ENCODE results near the gene NUDT8. TPM values are rescaled to one million over a fixed set of nuclear protein-coding genes. Genes with fewer than 3 reads are reported as not detected.

Gene NUDT8
- total and polyA plus RNA-seq, 2 experiments from 2014 or later: 4.1 to 4.8 TPM

GRCh38 chr11:67630943-67631331 lies 1.2 kb upstream of the NUDT8 start:
- H4K20me1 ChIP-seq (ENCODE audit: insufficient read depth): no peaks in the 10 kb centered on the region
- no peaks in the 10 kb centered on the region for H3K9me3 ChIP-seq (ENCODE audit: low read depth)
- peak overlapping the region; percentile 77 for H3K9ac ChIP-seq
- no peaks in the 10 kb centered on the region for H3K79me2 ChIP-seq (ENCODE audit: insufficient read depth)
- no peak for DNase-seq
- no peaks in the 10 kb centered on the region for H3K36me3 ChIP-seq (ENCODE audit: low read depth)
- H2AFZ ChIP-seq: peak overlapping the region; percentile 91
- peak overlapping the region; percentile 79 for H3K4me3 ChIP-seq
- peak overlapping the region; percentile 33; the same call in 1 of the 2 replicates for H3K27ac ChIP-seq
- no peaks in the 10 kb centered on the region for H3F3A ChIP-seq (ENCODE audit: insufficient read depth)
- H3K27me3 ChIP-seq (replicated peaks; ENCODE audit: insufficient read depth): no peaks in the 10 kb centered on the region
- WGBS, 2 experiments (ENCODE audit: low coverage in 1 of 2, low lambda C conversion rate in 2 of 2, missing lambda C conversion rate in 2 of 2): 35 to 38% methylated on average over 16 of the region's 16 CpGs
- H3K9me2 ChIP-seq (ENCODE audit: insufficient read depth): no peaks in the 10 kb centered on the region
- no peaks in the 10 kb centered on the region for H3K4me1 ChIP-seq (ENCODE audit: insufficient read depth)
- in situ Hi-C loops (cut with MboI): no loop called here
- H3K4me2 ChIP-seq (ENCODE audit: unreplicated experiment): peak overlapping the region; percentile 88
- TF ChIP-seq EZH2 (IDR thresholded peaks at IDR 0.05; ENCODE audit: insufficient read depth, poor library complexity, severe bottlenecking) (no peak), EZH2phosphoT487 (IDR thresholded peaks at IDR 0.05; ENCODE audit: insufficient read depth, low read depth) (no peak)

DNA sequence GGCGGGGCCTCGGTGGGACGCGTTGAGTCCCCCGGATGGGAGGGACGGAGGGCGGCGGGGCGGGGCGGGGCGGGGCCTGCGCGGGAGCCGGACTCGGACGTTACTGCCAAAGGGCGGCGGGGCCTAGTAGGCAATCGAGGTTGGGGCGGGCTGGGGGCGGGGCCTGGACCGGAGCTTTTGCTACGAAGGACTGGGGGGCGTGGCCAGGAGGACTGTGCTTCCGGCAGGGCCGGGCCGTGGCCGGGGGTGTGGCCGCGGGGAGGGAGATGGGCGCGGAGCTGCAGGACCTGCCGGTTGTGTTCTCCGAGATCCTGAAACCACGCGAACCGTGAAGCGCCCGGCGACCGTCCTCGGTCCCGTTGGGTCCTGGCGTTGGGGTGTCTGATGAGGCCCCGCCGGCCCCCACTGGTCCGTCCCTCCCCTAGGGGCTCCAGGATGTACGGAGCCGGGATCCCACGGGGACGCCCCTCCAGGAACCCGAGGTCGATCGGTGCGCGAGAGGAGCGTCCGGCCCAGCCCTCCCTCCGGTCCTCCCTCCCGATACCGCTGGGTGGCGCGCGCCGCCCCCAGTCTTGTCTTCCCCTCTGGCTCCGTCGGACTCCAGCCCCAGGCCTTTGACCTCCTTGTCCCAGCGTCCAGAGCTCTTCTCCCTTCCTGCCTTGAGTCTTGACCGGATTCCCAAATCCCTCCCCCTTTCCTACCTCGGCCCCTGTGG lies 648 bp upstream of the NUDT8 start:
- Histone ChIP-seq H3K4me1 (ENCODE audit: insufficient read depth) (no peaks in the 10 kb centered on the region), H3K9me2 (ENCODE audit: insufficient read depth) (no peaks in the 10 kb centered on the region), H3K36me3 (ENCODE audit: low read depth) (no peaks in the 10 kb centered on the region), H3K27ac (peak overlapping the region; percentile 33), H3K9ac (peak overlapping the region; percentile 77), H3K4me2 (ENCODE audit: unreplicated experiment) (peak overlapping the region; percentile 88), H3K9me3 (ENCODE audit: low read depth) (no peaks in the 10 kb centered on the region), H3K79me2 (ENCODE audit: insufficient read depth) (no peaks in the 10 kb centered on the region), H2AFZ (peak overlapping the region; percentile 91), H3F3A (ENCODE audit: insufficient read depth) (no peaks in the 10 kb centered on the region), H4K20me1 (ENCODE audit: insufficient read depth) (no peaks in the 10 kb centered on the region), H3K27me3 (replicated peaks; ENCODE audit: insufficient read depth) (no peaks in the 10 kb centered on the region), H3K4me3 (peak overlapping the region; percentile 79)
- TF ChIP-seq EZH2phosphoT487 (IDR thresholded peaks at IDR 0.05; ENCODE audit: insufficient read depth, low read depth) (no peak), EZH2 (IDR thresholded peaks at IDR 0.05; ENCODE audit: insufficient read depth, poor library complexity, severe bottlenecking) (no peak)
- peak; percentile 100 for DNase-seq
- 0 to 1% methylated on average over 2 to 64 of the region's 70 CpGs for WGBS, 2 experiments (ENCODE audit: low coverage in 1 of 2, low lambda C conversion rate in 2 of 2, missing lambda C conversion rate in 2 of 2)
- in situ Hi-C loops (cut with MboI): no loop called here

GRCh38 chr11:67628710-67629385 lies 889 bp downstream of the NUDT8 start:
- Histone ChIP-seq H2AFZ (no peak overlapping the region), H3K27ac (no peak overlapping the region), H3K9me3 (ENCODE audit: low read depth) (no peaks in the 10 kb centered on the region), H3F3A (ENCODE audit: insufficient read depth) (no peaks in the 10 kb centered on the region), H3K9me2 (ENCODE audit: insufficient read depth) (no peaks in the 10 kb centered on the region), H3K79me2 (ENCODE audit: insufficient read depth) (no peaks in the 10 kb centered on the region), H4K20me1 (ENCODE audit: insufficient read depth) (no peaks in the 10 kb centered on the region), H3K4me2 (ENCODE audit: unreplicated experiment) (no peak overlapping the region), H3K4me3 (peak overlapping the region; percentile 71; the same call in 1 of the 2 replicates), H3K27me3 (replicated peaks; ENCODE audit: insufficient read depth) (no peaks in the 10 kb centered on the region), H3K9ac (no peak overlapping the region; the same call in 1 of the 2 replicates), H3K4me1 (ENCODE audit: insufficient read depth) (no peaks in the 10 kb centered on the region), H3K36me3 (ENCODE audit: low read depth) (no peaks in the 10 kb centered on the region)
- 33 to 34% methylated on average over 21 to 25 of the region's 25 CpGs for WGBS, 2 experiments (ENCODE audit: low coverage in 1 of 2, low lambda C conversion rate in 2 of 2, missing lambda C conversion rate in 2 of 2)
- DNase-seq: no peak
- in situ Hi-C loops (cut with MboI): no loop called here
- TF ChIP-seq EZH2 (IDR thresholded peaks at IDR 0.05; ENCODE audit: insufficient read depth, poor library complexity, severe bottlenecking) (no peak), EZH2phosphoT487 (IDR thresholded peaks at IDR 0.05; ENCODE audit: insufficient read depth, low read depth) (no peak)

DNA sequence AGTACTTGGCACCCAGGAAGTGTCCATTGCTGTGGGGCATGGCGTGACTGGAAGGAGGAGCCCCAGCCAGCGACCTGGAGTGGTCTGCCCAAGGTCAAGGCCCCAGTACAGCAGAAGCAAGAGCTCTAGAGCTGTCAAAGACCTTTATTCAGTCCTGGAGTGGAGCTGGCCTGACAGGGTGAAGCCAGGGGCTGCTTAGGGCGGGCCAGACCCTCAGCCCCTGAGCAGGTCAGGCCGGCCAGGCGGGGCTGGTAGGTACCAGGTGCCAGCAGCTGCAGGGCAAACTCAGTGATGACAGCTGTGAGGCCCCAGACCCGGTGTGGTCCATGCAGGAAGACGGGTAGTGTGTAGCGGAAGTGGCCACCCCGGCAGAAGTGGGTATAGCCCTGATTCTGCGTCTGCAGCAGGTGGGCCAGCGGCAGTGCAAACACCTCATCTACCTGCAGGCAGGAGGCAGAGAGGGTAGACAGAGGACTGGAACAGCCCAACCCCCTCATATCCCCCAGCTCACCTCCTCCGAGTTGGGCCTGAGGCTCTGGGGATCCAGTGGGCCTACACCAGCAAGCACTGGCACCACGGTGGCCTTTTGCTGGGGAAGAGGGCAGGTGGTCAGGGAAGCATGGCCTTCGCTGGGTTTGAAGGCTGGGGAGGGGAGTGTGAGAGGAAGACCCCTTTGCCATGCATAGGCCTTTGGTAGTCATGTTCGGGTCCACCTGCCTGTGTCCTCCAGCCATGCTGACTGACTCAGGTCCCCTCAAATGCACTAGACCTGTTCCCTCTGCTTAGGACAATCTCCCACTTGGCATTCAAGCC lies 1.7 kb downstream of the NUDT8 start:
- Histone ChIP-seq H3K4me3 (no peak overlapping the region), H3K27me3 (replicated peaks; ENCODE audit: insufficient read depth) (no peaks in the 10 kb centered on the region), H3K9ac (no peak overlapping the region), H3K9me2 (ENCODE audit: insufficient read depth) (no peaks in the 10 kb centered on the region), H2AFZ (no peak overlapping the region), H3K27ac (no peak overlapping the region), H3F3A (ENCODE audit: insufficient read depth) (no peaks in the 10 kb centered on the region), H3K79me2 (ENCODE audit: insufficient read depth) (no peaks in the 10 kb centered on the region), H3K4me1 (ENCODE audit: insufficient read depth) (no peaks in the 10 kb centered on the region), H3K4me2 (ENCODE audit: unreplicated experiment) (no peak overlapping the region), H3K36me3 (ENCODE audit: low read depth) (no peaks in the 10 kb centered on the region), H3K9me3 (ENCODE audit: low read depth) (no peaks in the 10 kb centered on the region), H4K20me1 (ENCODE audit: insufficient read depth) (no peaks in the 10 kb centered on the region)
- WGBS, 2 experiments (ENCODE audit: low coverage in 1 of 2, low lambda C conversion rate in 2 of 2, missing lambda C conversion rate in 2 of 2): 82 to 85% methylated on average over 15 of the region's 15 CpGs
- TF ChIP-seq EZH2phosphoT487 (IDR thresholded peaks at IDR 0.05; ENCODE audit: insufficient read depth, low read depth) (no peak), EZH2 (IDR thresholded peaks at IDR 0.05; ENCODE audit: insufficient read depth, poor library complexity, severe bottlenecking) (no peak)
- in situ Hi-C loops (cut with MboI): no loop called here
- DNase-seq: no peak
